ENCODE results near the gene COPE.
"Not testable (repeated sequence)": the region's sequence is repeated elsewhere in the genome, so short reads cannot be mapped to it uniquely, and the experiment has no call there.

COPE gene

GRCh38 chr19:18919086-18919899 lies at the start of gene COPE, which contains the start of gene DDX49:
COPE (minus strand) TSS chr19:18919387; CDS start chr19:18919348, 39 bp downstream.
DDX49 (plus strand) TSS chr19:18919715; CDS start chr19:18919742, 27 bp downstream.
- DNase-seq: peak; percentile 97

DNA sequence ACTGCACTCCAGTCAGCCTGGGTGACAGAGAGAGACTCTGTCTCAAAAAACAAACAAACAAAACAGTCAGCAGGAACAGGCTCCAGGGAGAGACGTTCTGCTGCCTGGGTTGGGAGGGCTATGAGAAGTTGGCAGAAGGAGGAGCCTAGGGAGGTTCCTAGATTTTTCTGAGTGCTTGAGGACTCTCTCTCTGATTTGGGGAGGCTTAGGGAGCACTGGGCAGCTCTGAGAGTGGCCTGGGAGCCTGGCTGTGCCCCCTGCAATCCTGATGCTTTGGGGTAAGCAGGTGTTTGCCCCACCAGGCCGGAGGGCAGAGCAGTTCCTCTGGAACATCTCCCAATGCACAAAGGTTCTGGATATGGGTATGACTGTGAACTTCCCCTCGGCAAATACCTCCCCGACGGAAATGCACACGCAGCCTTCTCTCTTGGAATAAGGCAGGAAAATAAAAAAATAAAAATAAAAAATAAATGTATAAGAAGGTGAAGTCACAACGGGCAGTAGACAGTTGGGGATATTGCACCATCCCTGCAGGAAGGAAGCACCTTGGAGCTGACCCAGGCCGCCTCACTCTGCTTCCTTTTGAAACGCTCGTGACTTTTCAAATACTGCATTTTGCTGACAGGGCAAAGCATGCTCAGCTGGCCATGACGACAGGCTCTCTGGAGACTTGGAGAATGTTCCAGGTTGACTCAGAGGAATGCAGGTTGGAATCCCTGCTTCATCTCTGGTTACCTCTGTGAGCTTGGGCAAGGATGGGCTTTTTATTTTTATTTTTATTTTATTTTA lies 48.4 kb upstream of the COPE start:
- DNase-seq: no peak

DNA sequence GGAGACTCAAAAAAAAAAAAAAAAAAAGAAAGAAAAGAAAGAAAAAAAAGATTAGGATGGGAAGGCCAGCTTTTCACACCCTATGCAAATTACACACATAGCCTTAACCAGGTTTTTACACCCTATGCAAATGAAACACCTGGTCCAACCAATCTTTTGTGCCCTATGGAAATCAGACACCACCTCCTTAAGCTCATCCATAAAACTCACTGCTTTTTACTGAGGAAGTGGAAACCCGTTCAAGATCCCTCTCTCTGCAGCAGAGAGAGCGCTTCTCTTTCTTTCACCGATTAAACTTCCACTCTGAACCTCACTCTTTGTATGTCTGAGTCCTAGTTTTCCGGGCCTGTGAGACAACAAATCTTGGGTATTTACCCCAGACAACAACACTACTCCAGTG lies 47.1 kb upstream of the COPE start:
- DNase-seq: no peak

GRCh38 chr19:18964121-18964520 lies 44.9 kb upstream of the COPE start:
- no peak for DNase-seq

DNA sequence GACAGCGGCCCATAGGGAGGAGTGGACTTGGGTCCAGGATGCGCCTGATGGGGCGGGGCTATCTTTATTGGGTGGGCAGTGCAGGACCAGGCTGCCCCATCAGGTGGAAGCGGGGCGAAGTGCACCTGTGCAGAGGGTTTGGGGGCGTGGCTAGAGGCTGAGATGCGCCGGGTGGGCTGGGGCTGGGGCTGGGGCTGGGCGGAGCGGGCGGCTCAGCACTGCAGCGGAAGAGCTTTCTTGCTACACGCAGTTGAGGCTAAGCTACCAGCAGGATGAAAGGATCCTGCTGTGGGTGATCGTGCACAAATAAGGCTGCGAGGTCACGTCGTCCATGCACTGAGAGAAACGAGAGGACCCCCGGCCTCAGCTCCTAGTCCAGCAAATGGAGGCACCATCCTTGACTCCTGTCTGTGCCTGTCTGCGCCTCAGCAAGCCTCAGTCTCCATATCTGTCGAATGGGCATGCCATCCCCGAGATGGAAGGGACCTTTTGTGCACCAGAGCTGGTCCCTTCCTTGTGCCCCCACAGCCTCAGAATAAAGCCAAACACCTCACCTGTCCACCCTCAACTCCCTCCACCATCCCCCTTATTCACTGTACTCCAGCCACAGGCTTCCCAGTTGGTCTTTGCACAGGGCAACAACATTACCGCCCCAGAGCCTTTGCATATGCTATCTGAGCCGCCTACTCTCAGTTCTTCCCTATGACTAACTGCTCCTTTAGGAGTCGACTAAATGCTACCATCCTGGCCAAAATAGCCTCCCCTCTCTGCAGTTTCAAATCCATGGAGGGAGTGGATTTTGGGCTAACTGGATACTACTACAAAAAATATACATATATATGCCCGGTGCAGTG lies 42.8 kb upstream of the COPE start:
- DNase-seq: peak; percentile 18

- DNase-seq: no peak
Observed at GRCh38 chr19:18960370-18960769, 41.2 kb upstream of the COPE start.

GRCh38 chr19:18955042-18955441 lies 35.9 kb upstream of the COPE start:
- DNase-seq: no peak

GRCh38 chr19:18954094-18954493 lies 34.9 kb upstream of the COPE start:
- DNase-seq: no peak

- not testable (repeated sequence) for DNase-seq
Observed at GRCh38 chr19:18952364-18953003, 33.3 kb upstream of the COPE start.

DNA sequence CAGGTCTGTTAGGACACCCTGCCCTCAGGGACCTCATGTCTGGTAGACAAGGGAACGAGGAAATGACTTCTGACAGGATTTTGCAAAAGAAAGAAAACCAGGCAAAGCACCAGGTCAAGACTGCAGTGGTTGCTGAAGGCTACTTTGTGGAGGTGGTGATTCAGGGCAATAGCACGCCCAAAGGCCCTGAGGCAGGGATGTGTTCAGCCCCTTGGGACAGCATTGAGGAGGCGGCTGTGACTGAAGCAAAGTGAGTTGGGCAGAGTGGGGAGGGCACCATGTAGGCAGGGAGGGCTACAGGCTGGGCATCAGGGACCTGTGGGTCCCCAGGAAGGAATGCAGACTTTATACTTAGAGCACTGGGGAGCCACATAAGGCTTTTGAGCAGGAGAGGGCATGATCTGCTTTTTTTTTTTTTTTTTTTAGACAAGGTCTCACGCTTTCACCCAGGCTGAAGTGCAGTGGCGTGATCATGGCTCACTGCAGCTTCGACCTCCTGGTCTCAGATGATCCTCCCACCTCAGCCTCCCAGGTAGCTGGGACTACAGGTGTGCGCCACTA lies 32.6 kb upstream of the COPE start:
- DNase-seq: no peak

DNA sequence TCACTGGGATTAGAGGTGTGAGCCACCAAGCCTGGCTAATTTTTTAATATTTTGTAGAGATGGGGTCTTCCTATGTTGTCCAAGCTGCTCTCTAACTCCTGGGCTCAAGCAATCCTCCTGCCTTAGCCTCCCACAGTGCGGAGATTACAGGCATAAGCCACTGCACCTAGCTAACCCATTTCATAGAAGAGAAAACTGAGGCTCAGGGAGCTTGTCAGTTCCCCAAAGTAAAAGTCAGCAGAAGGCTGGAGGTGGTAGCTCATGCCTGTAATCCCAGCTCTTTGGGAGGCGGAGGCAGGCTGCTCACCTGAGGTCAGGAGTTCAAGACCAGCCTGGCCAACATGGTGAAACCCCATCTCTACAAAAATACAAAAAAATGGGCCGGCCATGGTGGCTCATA lies 30.7 kb upstream of the COPE start:
- no peak for DNase-seq

- no peak for DNase-seq
Observed at GRCh38 chr19:18948976-18949356, 29.8 kb upstream of the COPE start.

DNA sequence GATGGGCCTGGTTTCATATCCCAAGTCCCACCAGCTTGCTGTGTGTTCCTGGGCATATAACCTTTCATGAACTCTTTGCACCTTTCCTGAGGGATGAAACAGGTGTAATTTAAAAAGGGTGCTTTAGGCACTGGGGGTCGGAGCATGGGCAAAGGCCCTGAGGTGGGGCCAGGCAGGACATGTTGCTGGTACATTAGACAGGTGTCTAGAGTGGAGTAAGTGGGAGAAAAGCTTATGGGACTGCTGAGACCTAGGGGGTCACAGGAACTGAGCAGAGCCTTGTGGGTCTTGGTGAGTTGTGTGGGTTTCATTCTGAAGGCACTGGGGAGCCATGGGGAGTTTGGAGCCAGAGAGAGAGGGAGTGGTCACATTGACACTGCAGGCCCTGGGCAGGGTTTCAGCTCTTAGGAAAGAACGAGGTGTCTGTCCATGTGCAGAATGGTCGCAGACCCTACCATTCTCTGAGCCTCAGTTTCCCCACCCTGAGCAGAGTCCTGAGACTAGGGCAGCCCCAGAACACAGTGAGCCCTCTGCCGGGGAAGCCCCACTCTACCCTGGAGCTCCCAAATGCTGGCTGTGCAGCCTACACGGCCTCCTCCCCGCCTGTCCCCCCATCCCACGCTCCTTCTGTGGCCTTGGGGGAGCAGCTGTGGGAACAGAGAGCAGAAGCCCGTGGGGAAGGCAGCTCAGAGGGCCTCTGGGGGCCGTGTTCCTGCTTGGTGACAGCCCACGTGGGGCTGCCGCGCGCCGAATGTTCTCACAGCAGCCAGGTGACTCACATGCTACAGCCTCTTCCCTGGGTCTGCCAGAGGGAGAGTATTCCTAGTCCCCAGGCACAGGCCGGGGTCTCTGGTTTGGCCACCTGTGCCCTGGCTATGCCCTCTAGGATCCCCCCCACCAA lies 29.1 kb upstream of the COPE start:
- DNase-seq: no peak

DNA sequence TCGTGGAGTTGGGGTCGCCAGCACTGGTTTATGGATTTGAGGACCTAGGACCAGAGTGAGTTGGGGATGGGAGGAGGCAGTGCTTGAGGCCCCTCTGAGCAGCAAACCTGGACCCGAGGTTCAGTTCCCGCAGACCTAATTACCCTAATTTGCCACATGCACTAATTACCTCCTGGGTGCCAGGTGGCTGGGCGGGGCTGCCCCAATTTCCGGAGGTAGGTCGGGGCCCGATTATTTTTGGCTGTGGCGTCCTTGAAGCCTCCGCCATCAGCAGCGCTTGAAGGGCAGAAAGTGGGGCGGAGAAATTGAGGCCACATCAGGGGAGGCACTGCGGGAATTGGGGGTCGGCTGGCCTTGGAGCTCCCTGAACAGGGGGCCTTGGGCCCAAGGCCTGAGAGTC lies 27.7 kb upstream of the COPE start:
- DNase-seq: no peak

DNA sequence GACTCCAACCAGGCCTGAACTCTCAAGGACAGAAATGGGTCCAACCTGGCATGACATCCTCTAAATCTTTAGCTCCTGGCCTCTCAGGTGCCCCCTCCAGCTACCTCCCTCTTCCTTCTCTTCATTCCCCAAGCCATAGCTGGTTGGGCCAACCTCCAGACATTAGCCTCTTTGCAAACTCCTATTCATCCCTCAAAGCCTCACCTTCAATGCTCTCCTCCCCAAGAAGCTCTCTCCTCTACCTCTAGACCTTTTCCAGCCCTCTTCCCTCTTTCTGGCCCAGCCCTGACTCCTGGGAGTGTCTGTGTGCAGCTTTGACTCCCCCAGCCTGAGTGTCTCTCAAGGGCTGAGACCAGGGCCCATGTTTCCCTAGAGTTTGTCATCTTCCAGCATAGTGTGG lies 27.1 kb upstream of the COPE start:
- DNase-seq: no peak

- no peak for DNase-seq
Observed at GRCh38 chr19:18945297-18945696, 26.1 kb upstream of the COPE start.

- no peak for DNase-seq
Observed at GRCh38 chr19:18943465-18943864, 24.3 kb upstream of the COPE start.

GRCh38 chr19:18942692-18943091 lies 23.5 kb upstream of the COPE start:
- no peak for DNase-seq

- no peak for DNase-seq
Observed at GRCh38 chr19:18941628-18942354, 22.6 kb upstream of the COPE start.
